HG03064 (cell line): ENCODE measurements around the gene TP63.
A peak's percentile ranks its signal among the peaks of the same experiment; 100 is the strongest.
"Not testable (repeated sequence)": the region's sequence is repeated elsewhere in the genome, so short reads cannot be mapped to it uniquely, and the experiment has no call there.

Experiments used
- ATAC-seq: cut with Tn5 transposase; IDR thresholded peaks from one replicate; pipeline ENCODE4 v1.9.1; 2021; ENCODE audit warnings: low read depth; ENCODE audit not compliant: unreplicated experiment

Gene TP63

DNA sequence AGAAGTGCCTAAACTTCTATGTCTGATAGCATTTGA lies at the start of gene TP63:
TP63 (plus strand) TSS at position 17 of the 36 bp plus-strand sequence. CDS start 127 bp downstream, outside the sequence.
- ATAC-seq: no peak

DNA sequence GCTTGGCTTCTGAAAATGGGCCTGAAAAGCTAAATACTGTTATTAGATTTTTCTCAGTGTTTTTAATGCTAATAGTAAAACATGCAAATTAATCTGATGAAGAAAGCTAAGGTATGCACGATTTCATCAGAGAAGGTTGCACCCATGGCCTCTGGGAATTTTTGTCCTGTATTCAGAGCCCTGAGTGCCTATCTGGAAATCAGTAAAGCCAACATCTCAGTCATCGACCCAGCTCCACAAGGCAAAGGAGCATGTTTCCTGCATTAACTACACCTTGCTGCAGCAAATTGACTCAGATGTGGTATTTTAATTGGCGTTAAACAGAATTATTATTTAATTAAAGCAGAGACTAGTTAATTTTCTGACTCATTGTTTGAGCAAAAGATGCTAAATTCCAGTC lies 49.0 kb upstream of the TP63 start:
- ATAC-seq: no peak

DNA sequence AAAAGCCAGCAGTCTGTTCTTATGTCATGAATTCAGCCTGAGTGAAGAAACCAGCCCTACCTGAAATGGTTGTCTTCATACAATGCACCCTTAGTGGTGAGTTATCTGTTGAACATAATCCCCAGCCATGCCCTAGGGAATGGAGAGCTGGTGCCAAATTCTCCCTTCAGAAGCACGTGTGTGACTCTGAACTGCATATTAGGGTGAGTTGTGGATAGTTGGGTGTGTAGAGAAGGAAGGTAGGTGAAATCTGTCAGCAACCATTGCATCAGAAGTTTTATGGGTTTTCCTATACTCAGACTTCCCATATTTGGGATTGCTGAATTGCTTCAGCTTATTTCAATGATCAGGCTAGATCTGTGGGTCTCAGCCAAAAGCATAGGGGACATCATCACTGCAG lies 46.5 kb upstream of the TP63 start:
- no peak for ATAC-seq

DNA sequence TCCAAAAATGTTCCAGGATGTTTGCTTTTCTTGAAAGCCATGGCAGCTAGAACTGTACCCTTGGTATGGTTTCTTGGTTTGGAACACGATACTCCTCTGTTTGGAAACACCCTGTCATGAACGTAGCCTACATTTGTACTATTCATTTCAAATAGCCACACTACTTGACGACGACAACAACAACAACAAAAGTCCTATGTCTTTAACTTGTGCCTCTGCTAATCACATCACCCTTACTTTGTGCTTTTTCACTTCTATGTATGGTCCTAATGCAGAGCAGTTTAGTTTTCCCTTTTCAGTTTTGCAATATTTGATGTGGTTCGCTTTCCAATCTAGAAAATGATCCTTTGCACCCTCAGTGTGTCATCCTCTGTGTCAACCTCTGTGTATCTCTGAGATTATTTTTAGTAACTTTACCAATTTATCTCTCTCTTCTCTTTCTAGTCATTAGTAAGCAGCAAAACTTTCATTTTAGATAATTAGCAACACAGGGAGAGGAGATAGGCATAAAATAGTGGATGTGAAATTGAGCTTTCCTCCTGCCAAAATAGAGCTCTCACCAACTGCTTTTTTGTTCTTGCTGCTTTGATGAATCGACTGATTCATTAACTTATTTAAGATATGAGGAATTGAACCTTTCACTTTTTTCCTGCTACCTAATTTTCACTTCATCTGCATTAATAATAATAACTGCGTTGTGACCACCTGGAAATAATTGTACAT lies 44.1 kb upstream of the TP63 start:
- peak; percentile 91 for ATAC-seq

DNA sequence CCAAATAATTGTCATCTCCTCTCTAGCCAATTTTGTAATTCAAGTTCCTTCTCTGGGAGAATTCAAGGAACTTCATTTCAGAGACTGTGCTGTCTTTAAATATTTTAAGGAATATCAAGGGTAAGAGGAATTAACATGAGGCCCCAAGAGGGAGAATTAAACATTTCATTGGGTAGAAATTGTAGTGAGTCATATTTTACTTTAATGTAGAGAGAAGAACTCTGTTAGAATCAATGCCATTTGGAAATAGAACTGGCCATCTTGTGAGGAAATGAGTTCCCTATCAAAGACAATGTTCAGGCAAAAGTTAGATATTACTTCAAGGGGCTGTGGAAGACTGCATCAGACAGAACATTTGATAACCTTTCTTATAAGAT lies 43.5 kb upstream of the TP63 start:
- ATAC-seq: no peak

DNA sequence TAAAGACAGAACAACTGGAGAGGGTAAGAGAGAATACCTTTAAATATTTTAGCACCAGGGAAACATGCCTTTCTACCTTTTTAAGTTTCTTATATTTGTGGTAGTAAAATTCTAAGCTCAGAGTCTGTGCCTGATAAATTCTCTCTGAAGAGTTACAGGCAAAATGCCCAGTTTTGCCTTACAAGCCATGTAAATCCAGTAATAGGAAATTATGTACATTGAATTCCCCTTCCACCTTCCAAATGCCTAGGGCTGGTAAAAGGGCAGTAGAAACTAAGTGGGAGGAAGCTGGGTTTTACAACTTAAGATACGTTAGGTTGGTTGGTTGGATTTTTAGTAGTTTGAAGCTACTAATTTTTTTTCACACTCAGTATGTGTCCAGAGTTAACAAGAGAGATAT lies 43.1 kb upstream of the TP63 start:
- ATAC-seq: no peak

DNA sequence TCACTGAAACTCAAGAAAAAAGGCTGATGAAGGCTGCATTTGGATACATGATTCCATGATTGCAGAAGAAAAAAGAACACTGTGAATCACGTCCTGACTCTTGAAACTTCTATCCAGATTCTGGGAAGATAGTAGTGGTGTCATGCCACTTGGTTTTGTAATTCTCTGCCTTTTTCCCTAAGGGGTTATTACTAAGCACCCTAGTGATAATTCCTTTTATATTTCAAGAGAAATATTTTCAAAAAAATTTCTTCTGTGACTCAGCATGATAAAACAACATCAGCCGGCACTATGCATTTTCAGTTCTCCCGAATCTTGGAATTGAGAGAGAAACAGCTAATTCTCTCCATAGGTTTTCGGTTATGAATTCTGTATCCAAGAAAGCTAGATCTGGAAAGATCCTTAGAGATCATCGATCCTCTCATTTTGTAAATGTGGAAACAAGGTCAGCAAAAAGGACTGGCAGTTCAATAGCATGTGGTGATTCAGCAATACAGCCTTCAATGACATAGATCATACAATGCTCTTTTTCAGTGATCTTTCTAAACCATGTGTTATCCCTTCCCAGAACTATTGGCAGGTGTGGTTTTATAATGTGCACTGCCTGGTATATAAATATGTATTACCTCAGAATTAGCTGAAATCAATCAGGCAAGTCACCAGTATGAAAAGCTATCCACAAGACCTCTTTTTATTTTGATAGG lies 42.6 kb upstream of the TP63 start:
- ATAC-seq: no peak

DNA sequence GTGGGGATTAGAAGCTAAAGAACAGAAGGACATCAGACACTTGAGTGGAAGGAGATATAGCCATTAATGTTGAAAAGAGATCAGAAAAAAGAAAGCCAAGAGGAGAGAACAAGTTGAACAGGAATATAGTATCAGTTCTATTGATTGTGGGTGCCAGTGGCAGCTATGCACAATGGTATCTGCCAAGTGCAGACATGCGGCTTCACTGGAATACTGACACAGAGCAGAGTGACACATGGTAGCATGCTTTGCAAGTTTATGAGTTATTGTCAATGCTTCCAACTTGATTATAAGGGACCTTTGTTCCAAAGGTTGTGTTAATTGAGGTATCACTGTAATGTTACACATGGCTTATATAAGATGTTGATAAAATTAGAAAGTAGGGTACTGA lies 42.0 kb upstream of the TP63 start:
- no peak for ATAC-seq

DNA sequence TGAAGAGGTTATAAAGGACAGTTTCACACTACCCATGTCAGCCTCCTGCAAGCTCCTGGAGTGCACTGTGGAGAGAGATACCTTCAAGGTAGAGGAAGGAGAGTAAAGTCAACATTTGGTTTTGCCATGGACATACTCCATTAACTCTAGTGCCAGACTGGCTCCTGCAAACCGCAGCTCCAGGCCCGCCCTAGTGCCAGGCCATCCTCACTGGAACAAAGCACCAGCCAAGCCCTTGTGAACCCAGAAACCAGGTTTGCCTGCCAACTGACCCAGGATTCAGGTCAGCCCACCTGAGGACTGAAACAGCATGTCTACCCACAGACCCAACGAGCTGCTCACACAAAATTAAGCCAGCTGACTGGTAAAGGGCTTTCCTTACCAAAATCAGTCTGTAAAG lies 41.0 kb upstream of the TP63 start:
- no peak for ATAC-seq

DNA sequence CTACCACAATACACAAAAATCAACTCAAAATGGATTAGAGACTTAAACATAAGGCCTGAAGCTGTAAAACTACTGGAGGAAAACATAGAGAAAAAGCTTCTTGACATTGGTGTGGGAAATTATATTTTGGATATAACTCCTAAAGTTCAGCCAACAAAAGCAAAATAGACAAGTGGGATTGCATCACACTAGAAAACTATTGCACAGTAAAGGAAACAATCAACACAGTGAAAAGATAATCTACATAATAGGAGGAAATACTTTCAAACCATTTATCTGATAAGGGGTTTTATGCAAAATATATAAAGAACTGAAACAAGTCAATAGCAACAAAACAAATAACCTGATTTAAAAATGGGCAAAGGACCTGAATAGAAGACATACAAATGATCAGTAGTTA lies 37.6 kb upstream of the TP63 start:
- ATAC-seq: no peak

DNA sequence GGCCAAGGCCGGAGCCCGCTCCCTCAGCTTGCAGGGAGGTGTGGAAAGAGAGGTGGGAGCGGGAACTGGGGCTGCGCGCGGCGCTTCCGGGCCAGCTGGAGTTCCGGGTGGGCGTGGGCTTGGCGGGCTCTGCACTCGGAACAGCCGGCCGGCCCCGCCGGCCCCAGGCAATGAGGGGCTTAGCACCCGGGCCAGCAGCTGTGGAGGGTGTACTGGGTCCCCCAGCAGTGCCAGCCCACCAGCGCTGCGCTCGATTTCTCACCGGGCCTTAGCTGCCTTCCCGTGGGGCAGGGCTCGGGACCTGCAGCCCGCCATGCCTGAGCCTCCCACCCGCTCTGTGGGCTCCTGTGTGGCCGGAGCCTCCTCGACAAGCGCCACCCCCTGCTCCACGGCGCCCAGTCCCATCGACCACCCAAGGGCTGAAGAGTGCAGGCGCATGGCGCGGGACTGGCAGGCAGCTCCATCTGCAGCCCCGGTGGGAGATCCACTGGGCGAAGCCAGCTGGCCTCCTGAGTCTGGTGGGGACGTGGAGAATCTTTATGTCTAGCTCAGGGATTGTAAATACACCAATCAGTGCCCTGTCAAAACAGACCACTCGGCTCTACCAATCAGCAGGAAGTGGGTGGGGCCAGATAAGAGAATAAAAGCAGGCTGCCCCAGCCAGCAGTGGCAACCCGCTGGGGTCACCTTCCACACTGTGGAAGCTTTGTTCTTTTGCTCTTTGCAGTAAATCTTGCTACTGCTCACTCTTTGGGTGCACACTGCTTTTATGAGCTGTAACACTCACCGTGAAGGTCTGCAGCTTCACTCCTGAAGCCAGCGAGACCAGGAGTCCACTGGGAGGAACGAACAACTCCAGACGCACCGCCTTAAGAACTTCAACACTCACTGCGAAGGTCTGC lies 34.9 kb upstream of the TP63 start:
- not testable (repeated sequence) for ATAC-seq

DNA sequence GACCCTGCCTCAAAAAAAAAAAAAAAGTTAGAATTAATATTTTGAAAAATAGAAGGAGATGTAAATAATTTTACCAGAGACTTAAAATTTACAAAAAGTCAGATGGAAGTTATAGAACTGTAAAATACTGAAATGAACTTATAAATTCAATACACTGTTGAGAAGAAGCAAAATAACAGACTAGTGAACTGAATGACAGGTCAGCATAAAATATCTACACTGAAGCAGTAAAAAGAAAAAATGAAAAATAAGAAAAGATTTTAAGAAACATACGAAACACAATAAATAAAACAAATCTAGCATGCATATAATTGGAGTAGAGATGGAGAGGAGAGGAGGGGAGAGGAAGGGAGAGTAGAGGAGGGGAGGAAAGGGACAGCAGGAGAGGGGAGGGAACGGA lies 33.3 kb upstream of the TP63 start:
- ATAC-seq: no peak

DNA sequence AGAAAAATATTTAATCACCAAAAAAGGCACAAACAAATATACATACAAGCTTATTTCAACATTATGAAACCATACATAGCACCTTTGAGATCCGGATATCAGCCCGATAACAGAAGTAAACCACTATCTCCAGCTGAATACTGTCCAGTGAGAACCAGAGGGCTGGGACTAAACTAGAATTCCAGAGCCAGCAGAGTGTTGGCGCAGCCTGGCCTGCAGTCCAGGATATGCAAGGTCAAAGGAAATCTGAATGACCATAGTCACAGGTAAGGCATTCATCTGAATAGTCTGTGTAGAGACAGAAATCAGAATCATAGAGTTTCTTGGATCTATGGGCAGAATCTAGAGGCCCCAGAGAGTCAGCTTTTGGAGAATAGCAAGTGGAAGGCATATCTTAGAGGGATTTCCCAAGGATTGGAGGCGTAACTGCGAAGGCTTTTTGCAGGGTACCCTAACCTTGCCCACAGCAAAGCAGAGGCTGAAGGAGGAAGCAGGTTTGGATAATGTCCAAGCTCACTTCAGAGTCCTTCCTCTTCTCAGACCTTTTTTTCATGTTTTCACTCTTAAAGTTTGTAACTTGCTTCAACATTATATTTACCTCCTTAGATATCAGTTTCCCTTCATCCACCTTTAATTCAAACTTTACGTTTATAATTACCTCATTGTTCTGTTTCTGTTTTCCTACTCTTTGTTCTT lies 32.5 kb upstream of the TP63 start:
- ATAC-seq: no peak

DNA sequence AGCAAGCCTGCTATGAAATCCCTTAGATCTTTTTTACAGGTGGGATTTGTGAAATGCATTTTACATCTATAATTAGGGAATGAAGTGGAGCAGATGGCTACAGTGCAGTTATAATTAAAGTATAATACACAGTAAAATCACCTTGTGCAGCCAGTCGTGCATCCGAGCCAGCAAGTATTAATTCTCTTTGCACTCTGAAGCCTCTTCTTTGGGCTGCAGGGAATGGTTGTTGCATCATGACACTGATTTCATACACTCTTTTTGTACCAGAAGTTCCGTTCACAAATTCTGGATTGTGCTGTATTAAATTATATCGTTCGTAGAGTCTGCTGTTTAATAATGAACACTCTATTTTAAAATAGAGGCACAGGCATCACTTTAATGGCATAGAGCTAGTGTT lies 28.7 kb upstream of the TP63 start:
- no peak for ATAC-seq

DNA sequence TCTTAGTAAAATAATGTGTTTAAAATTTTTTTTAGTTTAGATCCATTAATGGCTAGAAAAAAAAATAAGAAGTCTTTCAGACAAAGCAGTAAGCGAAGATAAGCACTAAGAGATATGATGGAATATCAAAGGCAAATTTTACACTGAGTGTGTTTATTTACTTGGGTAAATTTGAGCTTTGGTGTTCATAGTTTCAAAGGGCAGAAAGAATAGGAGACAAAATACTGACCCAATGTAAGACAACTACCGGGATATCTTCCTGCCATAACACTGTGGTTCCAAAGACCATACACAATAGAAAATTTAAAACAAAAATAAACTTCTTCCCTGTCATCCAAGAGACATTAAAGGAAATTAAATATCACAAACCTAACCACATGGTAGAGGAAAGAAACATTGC lies 25.5 kb upstream of the TP63 start:
- ATAC-seq: no peak

DNA sequence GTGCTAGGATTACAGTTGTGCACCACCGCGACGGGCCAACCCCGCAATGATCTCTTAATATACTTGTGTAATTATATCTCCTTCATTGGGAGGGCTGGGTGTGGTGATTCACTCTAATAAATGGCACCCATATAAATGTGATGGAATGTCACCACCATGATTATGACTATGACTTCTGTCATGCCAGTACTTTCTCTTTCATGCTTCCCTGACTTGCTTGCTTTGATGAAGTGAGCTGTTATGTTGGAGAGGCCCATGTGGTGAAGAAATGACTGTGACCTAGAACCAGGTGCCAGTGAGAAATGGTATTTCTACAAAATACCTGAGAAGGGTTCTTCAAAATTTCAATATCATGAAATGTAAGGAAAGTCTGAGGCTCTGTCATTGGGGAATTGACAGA lies 24.4 kb upstream of the TP63 start:
- ATAC-seq: no peak

DNA sequence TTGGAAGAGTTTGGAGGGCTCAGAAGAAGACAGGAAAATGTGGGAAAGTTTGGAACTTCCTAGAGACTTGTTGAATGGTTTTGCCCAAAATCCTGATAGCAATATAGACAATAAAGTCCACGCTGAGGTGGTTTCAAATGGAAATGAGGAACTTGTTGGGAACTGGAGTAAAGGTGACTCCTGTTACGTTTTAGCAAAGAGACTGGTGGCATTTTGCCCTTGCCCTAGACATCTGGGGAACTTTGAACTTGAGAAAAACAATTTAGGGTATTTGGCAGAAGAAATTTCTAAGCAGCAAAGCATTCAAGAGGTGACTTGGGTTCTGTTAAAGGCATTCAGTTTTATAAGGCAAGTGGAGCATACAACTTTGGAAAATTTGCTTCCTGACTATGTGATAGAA lies 18.5 kb upstream of the TP63 start:
- ATAC-seq: not testable (repeated sequence)

DNA sequence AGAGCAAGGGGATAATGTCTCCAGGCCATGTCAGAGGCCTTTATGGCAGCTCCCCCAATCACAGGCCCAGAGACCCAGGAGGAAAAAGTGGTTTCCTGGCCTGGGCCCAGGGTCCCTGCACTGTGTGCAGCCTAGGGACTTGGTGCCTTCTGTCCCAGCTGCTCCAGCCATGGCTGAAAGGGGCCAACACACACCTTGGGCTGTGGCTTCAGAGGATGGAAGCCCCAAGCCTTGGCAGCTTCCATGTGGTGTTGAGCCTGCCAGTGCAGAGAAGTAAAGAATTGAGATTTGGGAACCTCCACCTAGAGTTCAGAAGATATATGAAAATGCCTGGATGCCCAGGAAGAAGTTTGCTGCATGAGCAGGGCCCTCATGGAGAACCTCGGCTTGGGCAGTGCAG lies 18.1 kb upstream of the TP63 start:
- no peak for ATAC-seq

DNA sequence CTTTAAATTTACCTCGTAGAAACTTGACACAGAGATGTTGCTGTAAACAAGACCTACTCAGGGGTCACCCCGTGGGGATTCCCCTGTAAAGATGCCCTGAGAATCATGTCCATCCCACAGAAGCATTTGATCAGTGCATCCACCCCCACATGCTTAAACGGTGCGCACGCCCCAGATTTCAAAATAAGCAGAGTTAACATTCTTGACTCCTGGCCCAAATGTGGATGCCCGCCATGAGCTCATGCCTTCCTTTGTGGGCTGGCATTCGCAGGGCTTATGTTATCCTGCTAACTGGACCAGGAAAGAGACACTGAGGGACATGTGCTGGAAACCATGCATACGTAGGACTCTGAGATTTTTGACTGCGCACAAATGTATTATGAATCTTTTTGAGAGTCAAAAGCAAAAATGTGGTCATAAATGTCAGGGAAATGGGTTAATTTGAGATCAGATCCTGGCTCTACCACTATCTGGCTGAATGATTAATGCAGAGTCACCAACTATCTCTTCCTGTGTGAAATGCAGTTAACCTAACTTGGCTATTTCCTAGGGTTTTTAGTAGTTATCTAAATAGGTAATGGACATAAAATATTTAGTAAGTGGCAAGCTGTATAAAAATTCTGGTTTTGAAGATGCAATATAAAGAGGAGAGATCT lies 9.1 kb upstream of the TP63 start:
- no peak for ATAC-seq

DNA sequence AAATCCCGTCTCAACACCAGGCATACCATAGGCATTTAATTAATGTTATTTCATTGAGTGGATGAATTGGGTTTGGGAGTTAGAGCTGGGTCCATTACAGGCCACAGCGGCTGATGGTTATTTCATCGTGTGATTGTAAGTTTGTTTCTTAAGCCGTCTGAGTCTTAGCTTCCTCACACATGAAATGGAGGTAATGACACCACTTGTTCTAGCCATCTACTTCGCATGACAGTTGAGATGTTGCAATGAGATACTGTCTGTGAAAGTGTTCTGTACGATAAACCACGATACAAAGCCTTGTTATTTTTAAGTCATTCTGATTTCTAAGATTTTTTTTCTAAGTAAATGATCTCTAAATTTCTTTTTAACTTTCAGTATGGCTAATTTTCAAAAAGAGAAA lies 8.6 kb upstream of the TP63 start:
- no peak for ATAC-seq

DNA sequence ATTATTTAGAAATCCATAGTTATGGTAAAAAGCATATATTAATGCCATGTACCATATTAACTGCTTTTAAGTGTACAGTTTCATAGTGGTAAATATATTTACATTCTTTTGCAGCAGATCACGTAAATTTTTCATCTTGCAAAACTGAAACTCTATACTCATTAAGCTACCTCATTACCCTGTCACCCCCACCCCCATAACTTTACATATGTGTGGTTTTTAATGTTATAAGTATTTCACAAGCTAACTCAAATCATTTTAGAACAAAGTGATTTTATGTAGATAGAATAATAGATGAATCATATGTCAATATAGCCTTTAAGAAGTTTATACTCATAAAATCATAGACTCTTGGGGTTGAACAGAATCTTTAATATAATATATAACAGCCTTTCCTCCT lies 7.1 kb upstream of the TP63 start:
- ATAC-seq: no peak
